ENCODE measurements around the gene CDO1.

The CDO1 gene

DNA sequence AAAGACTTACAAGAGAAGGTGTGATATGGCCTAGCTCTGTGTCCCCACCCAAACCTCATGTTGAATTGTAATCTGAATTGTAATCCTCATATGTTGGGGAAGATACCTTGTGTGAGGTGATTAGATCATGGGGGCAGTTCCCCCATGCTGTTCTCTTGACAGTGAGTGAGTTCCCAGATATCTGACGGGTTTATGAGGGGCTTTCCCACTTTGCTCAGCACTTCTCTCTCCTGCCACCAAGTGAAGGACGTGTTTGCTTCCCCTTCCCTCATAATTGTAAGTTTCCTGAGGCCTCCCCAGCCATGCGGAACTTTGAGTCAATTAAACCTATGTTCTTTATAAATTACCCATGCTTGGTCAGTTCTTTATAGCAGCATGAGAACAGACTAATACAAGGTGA, 49.0 kb downstream of the CDO1 start:
- no peaks in the 10 kb centered on the region for H3K36me3 Mint-ChIP-seq (ENCODE audit: insufficient read depth)
- DNase-seq (ENCODE audit: low spot score in 2 of 2): no peak
- H3K9me3 Mint-ChIP-seq: no peaks in the 10 kb centered on the region
- peaks cover 28% of the 10 kb centered on the region for H3K27me3 Mint-ChIP-seq
- no peak overlapping the region for H3K4me3 Mint-ChIP-seq
- no peak overlapping the region for H3K27ac Mint-ChIP-seq (ENCODE audit: low read depth)
- ATAC-seq (replicated peaks; ENCODE audit: extremely low read depth, poor library complexity, severe bottlenecking): no peak
- no peaks in the 10 kb centered on the region for H3K4me1 Mint-ChIP-seq

GRCh38 chr5:115766608-115767007, 49.9 kb downstream of the CDO1 start:
- no peak overlapping the region for H3K27ac Mint-ChIP-seq (ENCODE audit: low read depth)
- ATAC-seq (replicated peaks; ENCODE audit: extremely low read depth, poor library complexity, severe bottlenecking) (no peak), DNase-seq (ENCODE audit: low spot score in 2 of 2) (no peak)
- H3K9me3 Mint-ChIP-seq: no peaks in the 10 kb centered on the region
- H3K27me3 Mint-ChIP-seq: peaks cover 34% of the 10 kb centered on the region
- H3K4me3 Mint-ChIP-seq: no peak overlapping the region
- no peaks in the 10 kb centered on the region for H3K4me1 Mint-ChIP-seq
- H3K36me3 Mint-ChIP-seq (ENCODE audit: insufficient read depth): no peaks in the 10 kb centered on the region

- Mint-ChIP-seq H3K27ac (ENCODE audit: low read depth) (no peak overlapping the region), H3K9me3 (no peaks in the 10 kb centered on the region), H3K27me3 (peaks cover 63% of the 10 kb centered on the region), H3K4me3 (no peak overlapping the region), H3K4me1 (no peaks in the 10 kb centered on the region), H3K36me3 (ENCODE audit: insufficient read depth) (no peaks in the 10 kb centered on the region)
- ATAC-seq (replicated peaks; ENCODE audit: extremely low read depth, poor library complexity, severe bottlenecking): no peak
- DNase-seq (ENCODE audit: low spot score in 2 of 2): no peak
These were observed 58.1 kb downstream of the CDO1 start for GRCh38 chr5:115758356-115758755.

- DNase-seq (ENCODE audit: low spot score in 2 of 2) (no peak), ATAC-seq (replicated peaks; ENCODE audit: extremely low read depth, poor library complexity, severe bottlenecking) (no peak)
- no peak overlapping the region for H3K4me3 Mint-ChIP-seq
- peaks cover 46% of the 10 kb centered on the region for H3K27me3 Mint-ChIP-seq
- no peaks in the 10 kb centered on the region for H3K36me3 Mint-ChIP-seq (ENCODE audit: insufficient read depth)
- H3K27ac Mint-ChIP-seq (ENCODE audit: low read depth): no peak overlapping the region
- H3K4me1 Mint-ChIP-seq: no peaks in the 10 kb centered on the region
- H3K9me3 Mint-ChIP-seq: no peaks in the 10 kb centered on the region
These were observed 60.8 kb downstream of the CDO1 start for GRCh38 chr5:115755675-115756074.

Data from central memory CD8-positive, alpha-beta T cell (primary cell).